ENCODE measurements around the gene CFB. TPM values are rescaled to one million over a fixed set of nuclear protein-coding genes. Genes with fewer than 3 reads are reported as not detected.
A peak's percentile ranks its signal among the peaks of the same experiment; 100 is the strongest.

The CFB gene
- total and polyA plus RNA-seq, 9 of the 15 experiments (the other 6 are each of a cell fraction or from before 2014, with no cell fraction given): 0.08 to 0.91 (median 0.22) TPM; not detected in 4

- FAIRE-seq: peak; percentile 83
- no peaks in the 10 kb centered on the region for H3K9me1 ChIP-seq (ENCODE audit: control insufficient read depth, insufficient read depth, low read length)
- peak overlapping the region; percentile 71 for H3K4me2 ChIP-seq (ENCODE audit: insufficient read depth, low read length)
- H3K27me3 ChIP-seq (ENCODE audit: control insufficient read depth in 2 of 2, insufficient read depth in 2 of 2, low read length in 2 of 2): no peaks in the 10 kb centered on the region
- no peak overlapping the region; the same call in 1 of the 2 replicates for H3K4me3 ChIP-seq
- CTCF ChIA-PET (ENCODE audit: low intra/inter-chr PET ratio): no interaction called here
- peaks cover 16% of the 10 kb centered on the region for H3K36me3 ChIP-seq (ENCODE audit: control insufficient read depth, insufficient read depth, low read length)
- no peaks in the 10 kb centered on the region for H3K9me3 ChIP-seq (replicated peaks; ENCODE audit: control insufficient read depth, insufficient read depth, low read depth, low read length)
- peak overlapping the region; percentile 68 for H2AFZ ChIP-seq (ENCODE audit: low read depth, low read length)
- peaks cover 31 to 34% of the 10 kb centered on the region in 2 experiments for H3K4me1 ChIP-seq (replicated peaks in 1 of 2; ENCODE audit: control insufficient read depth in 2 of 2, insufficient read depth in 2 of 2, low read length in 2 of 2)
- H4K20me1 ChIP-seq (replicated peaks; ENCODE audit: control insufficient read depth, insufficient read depth, low read length): no peaks in the 10 kb centered on the region
- 11% methylated on average over 3 of the region's 3 CpGs for WGBS (ENCODE audit: insufficient coverage, low coverage, missing lambda C conversion rate)
- POLR2A ChIA-PET: interaction anchor here (0.6 to 1.1 kb wide), 6 partner anchors 27 to 184 kb away, joined by 3 to 4 read pairs (median 3); partner anchors contain the start of genes HSPA1B and VARS1
- H3K27ac ChIP-seq (ENCODE audit: extremely low read depth, low read depth, low read length): peak overlapping the region; percentile 87
- ATAC-seq: peak; percentile 67
- peaks cover 19% of the 10 kb centered on the region for H3K79me2 ChIP-seq (ENCODE audit: control insufficient read depth, insufficient read depth, low read length)
- peak overlapping the region; percentile 71 to 72; a peak in 3 of 4 replicates for H3K9ac ChIP-seq (ENCODE audit: insufficient read depth in 1 of 2, low read depth in 2 of 2, low read length in 2 of 2)
- peak in 3 of 4 experiments; percentile 27 to 75 (median 69) for DNase-seq (ENCODE audit: extremely low read depth in 1 of 4, low spot score in 3 of 4)
- intact Hi-C loops (cut with micrococcal nuclease) (loop anchor here (10.0 kb wide), 1 partner anchor 245 kb away; the partner anchor contains the start of gene CLIC1), in situ Hi-C loops (cut with MboI) (no loop called here)
- no TSS peak for BruUV-seq (replicated peaks)
- TF ChIP-seq FOS (IDR thresholded peaks at IDR 0.05; ENCODE audit: extremely low read depth, insufficient read length) (no peak), POLR3A (IDR thresholded peaks at IDR 0.05; ENCODE audit: borderline replicate concordance, extremely low read depth, insufficient read depth, insufficient read length) (no peak), ZNF561 (CRISPR knock-in tag; conservative IDR thresholded peaks at IDR 0.05) (no peak), ZNF165 (CRISPR knock-in tag; IDR thresholded peaks at IDR 0.05; ENCODE audit: borderline replicate concordance) (no peak), LCOR (CRISPR knock-in tag; IDR thresholded peaks at IDR 0.05) (no peak), ZC3H11A (IDR thresholded peaks at IDR 0.05; ENCODE audit: low read depth, low read length) (no peak), U2AF1 (optimal IDR thresholded peaks at IDR 0.05; ENCODE audit: low read depth, low read length) (no peak), ZNF436 (CRISPR knock-in tag; IDR thresholded peaks at IDR 0.05) (no peak), ZBED1 (IDR thresholded peaks at IDR 0.05) (no peak), NR2C1 (IDR thresholded peaks at IDR 0.05) (no peak), NR2C1 (tag; IDR thresholded peaks at IDR 0.05) (0 out of 2 replicates have a peak, but pooled peaks have one; percentile 31)
- TF ChIP-seq, protein P1, sequence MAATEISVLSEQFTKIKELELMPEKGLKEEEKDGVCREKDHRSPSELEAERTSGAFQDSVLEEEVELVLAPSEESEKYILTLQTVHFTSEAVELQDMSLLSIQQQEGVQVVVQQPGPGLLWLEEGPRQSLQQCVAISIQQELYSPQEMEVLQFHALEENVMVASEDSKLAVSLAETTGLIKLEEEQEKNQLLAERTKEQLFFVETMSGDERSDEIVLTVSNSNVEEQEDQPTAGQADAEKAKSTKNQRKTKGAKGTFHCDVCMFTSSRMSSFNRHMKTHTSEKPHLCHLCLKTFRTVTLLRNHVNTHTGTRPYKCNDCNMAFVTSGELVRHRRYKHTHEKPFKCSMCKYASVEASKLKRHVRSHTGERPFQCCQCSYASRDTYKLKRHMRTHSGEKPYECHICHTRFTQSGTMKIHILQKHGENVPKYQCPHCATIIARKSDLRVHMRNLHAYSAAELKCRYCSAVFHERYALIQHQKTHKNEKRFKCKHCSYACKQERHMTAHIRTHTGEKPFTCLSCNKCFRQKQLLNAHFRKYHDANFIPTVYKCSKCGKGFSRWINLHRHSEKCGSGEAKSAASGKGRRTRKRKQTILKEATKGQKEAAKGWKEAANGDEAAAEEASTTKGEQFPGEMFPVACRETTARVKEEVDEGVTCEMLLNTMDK (IDR thresholded peaks at IDR 0.05; ENCODE audit: borderline replicate concordance, insufficient read depth, low read depth, low read length, poor library complexity, severe bottlenecking): no peak
- TF ChIP-seq, protein P2, sequence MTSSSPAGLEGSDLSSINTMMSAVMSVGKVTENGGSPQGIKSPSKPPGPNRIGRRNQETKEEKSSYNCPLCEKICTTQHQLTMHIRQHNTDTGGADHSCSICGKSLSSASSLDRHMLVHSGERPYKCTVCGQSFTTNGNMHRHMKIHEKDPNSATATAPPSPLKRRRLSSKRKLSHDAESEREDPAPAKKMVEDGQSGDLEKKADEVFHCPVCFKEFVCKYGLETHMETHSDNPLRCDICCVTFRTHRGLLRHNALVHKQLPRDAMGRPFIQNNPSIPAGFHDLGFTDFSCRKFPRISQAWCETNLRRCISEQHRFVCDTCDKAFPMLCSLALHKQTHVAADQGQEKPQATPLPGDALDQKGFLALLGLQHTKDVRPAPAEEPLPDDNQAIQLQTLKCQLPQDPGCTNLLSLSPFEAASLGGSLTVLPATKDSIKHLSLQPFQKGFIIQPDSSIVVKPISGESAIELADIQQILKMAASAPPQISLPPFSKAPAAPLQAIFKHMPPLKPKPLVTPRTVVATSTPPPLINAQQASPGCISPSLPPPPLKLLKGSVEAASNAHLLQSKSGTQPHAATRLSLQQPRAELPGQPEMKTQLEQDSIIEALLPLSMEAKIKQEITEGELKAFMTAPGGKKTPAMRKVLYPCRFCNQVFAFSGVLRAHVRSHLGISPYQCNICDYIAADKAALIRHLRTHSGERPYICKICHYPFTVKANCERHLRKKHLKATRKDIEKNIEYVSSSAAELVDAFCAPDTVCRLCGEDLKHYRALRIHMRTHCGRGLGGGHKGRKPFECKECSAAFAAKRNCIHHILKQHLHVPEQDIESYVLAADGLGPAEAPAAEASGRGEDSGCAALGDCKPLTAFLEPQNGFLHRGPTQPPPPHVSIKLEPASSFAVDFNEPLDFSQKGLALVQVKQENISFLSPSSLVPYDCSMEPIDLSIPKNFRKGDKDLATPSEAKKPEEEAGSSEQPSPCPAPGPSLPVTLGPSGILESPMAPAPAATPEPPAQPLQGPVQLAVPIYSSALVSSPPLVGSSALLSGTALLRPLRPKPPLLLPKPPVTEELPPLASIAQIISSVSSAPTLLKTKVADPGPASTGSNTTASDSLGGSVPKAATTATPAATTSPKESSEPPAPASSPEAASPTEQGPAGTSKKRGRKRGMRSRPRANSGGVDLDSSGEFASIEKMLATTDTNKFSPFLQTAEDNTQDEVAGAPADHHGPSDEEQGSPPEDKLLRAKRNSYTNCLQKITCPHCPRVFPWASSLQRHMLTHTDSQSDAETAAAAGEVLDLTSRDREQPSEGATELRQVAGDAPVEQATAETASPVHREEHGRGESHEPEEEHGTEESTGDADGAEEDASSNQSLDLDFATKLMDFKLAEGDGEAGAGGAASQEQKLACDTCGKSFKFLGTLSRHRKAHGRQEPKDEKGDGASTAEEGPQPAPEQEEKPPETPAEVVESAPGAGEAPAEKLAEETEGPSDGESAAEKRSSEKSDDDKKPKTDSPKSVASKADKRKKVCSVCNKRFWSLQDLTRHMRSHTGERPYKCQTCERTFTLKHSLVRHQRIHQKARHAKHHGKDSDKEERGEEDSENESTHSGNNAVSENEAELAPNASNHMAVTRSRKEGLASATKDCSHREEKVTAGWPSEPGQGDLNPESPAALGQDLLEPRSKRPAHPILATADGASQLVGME (CRISPR knock-in tag; IDR thresholded peaks at IDR 0.05): no peak
Measured at GRCh38 chr6:31979238-31979898, 33.5 kb downstream of the CFB start.
